ENCODE measurements around the gene MAP2K6.

MAP2K6 gene

DNA sequence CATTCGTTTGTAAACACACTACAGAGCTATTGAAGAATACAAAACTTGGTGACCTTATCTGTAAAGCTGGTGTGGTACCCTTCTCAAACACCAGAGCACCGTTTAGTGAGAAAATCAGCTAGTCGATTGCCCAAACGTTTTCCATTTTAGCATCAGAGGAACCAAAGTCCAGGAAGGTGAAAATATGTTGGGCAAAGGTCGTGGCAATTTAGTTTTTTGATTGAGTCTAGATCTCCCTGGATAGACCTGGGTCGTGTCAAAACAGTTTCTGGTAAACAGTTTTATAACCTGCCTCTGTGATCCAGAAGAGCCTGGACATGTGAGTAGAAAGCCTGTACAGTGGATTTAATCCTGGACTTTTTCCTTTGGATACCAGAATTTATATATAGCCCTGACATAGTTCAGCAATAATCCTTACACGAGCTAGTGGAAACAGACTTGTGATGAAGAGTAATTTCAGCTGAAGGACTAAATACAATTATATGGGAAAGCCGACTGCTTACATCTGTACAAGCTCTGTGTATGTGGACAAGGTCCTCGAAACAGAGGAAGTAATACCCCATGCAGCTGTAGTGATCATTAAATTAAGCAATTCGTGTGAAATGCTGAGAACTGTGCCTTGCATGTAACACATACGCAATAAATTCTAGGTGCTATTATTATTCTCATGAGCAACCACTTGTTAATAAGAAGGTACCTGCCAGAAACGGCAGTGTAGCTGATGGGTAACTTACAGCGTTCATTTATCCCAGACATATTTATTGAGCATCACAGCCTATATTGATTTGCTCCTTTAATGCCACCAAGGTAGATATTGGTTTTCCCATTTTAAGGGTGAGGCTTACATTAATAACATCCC lies 72.5 kb downstream of the MAP2K6 start:
- Histone ChIP-seq H3K4me1 (ENCODE audit: control insufficient read depth, insufficient read depth, low read length) (no peaks in the 10 kb centered on the region), H3K36me3 (ENCODE audit: control insufficient read depth, insufficient read depth, low read length) (no peaks in the 10 kb centered on the region), H3K27me3 (ENCODE audit: control insufficient read depth, insufficient read depth, low read length) (no peaks in the 10 kb centered on the region), H3K9ac (ENCODE audit: low read length) (no peak overlapping the region), H3K4me3 (ENCODE audit: low read length) (no peak overlapping the region), H3K27ac (ENCODE audit: low read depth, low read length) (no peak overlapping the region)

DNA sequence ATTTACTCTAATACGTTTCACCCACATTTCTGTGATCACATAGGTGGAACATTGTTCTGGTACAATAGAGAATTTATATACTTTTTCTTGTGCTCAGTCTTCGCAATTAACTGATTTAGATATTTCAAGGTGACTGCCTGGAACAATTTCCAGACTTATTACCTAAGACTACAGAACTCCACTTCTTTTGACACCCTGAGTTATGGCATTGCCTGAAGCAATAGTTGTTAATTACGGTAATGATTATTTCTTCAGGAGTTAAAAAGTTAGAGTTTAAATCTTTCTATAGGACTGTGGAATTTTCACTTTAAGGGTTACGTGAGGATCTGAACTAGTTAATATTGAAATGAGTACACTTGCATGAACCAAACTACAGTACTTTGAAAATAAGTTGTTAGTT lies 74.8 kb downstream of the MAP2K6 start:
- H3K4me1 ChIP-seq (ENCODE audit: control insufficient read depth, insufficient read depth, low read length): no peaks in the 10 kb centered on the region
- H3K4me3 ChIP-seq (ENCODE audit: low read length): no peak overlapping the region
- no peak overlapping the region for H3K27ac ChIP-seq (ENCODE audit: low read depth, low read length)

GRCh38 chr17:69492410-69493071 lies 78.0 kb downstream of the MAP2K6 start:
- Histone ChIP-seq H3K36me3 (ENCODE audit: control insufficient read depth, insufficient read depth, low read length) (no peaks in the 10 kb centered on the region), H3K9ac (ENCODE audit: low read length) (no peak overlapping the region), H3K27me3 (ENCODE audit: control insufficient read depth, insufficient read depth, low read length) (no peaks in the 10 kb centered on the region), H3K27ac (ENCODE audit: low read depth, low read length) (no peak overlapping the region), H3K4me3 (ENCODE audit: low read length) (no peak overlapping the region), H3K4me1 (ENCODE audit: control insufficient read depth, insufficient read depth, low read length) (no peaks in the 10 kb centered on the region)

More for the DNA sequence above, 74.8 kb downstream of the MAP2K6 start:
- H3K9ac ChIP-seq (ENCODE audit: low read length): no peak overlapping the region
- no peaks in the 10 kb centered on the region for H3K36me3 ChIP-seq (ENCODE audit: control insufficient read depth, insufficient read depth, low read length)
- H3K27me3 ChIP-seq (ENCODE audit: control insufficient read depth, insufficient read depth, low read length): no peaks in the 10 kb centered on the region

DNA sequence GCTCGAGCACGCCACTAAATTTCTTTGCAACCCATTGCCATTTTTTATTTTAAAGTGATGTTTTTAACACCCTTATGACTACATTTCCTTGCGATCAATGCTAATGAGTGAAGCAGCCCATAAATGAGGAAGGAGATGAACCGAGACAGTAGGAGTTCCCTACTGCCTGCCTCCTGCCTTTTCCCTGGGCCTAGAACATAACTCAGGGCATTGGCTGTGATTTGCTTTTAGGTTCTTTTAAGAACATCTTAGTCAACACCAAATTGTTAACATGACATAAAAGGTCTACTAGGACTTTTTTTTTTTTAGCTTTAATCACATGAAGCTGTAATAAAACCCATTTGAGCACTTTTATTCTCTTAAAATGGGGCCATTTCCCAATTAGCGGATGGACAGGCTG lies 81.3 kb downstream of the MAP2K6 start:
- Histone ChIP-seq H3K36me3 (ENCODE audit: control insufficient read depth, insufficient read depth, low read length) (no peaks in the 10 kb centered on the region), H3K9ac (ENCODE audit: low read length) (no peak overlapping the region), H3K27ac (ENCODE audit: low read depth, low read length) (no peak overlapping the region), H3K4me1 (ENCODE audit: control insufficient read depth, insufficient read depth, low read length) (no peaks in the 10 kb centered on the region), H3K4me3 (ENCODE audit: low read length) (no peak overlapping the region), H3K27me3 (ENCODE audit: control insufficient read depth, insufficient read depth, low read length) (no peaks in the 10 kb centered on the region)

GRCh38 chr17:69497161-69497560 lies 82.7 kb downstream of the MAP2K6 start:
- no peaks in the 10 kb centered on the region for H3K27me3 ChIP-seq (ENCODE audit: control insufficient read depth, insufficient read depth, low read length)
- no peak overlapping the region for H3K4me3 ChIP-seq (ENCODE audit: low read length)
- H3K4me1 ChIP-seq (ENCODE audit: control insufficient read depth, insufficient read depth, low read length): peaks cover 5% of the 10 kb centered on the region
- H3K27ac ChIP-seq (ENCODE audit: low read depth, low read length): no peak overlapping the region
- H3K36me3 ChIP-seq (ENCODE audit: control insufficient read depth, insufficient read depth, low read length): no peaks in the 10 kb centered on the region
- H3K9ac ChIP-seq (ENCODE audit: low read length): no peak overlapping the region

- peaks cover 5% of the 10 kb centered on the region for H3K4me1 ChIP-seq (ENCODE audit: control insufficient read depth, insufficient read depth, low read length)
- H3K27ac ChIP-seq (ENCODE audit: low read depth, low read length): no peak overlapping the region
- no peaks in the 10 kb centered on the region for H3K27me3 ChIP-seq (ENCODE audit: control insufficient read depth, insufficient read depth, low read length)
- no peaks in the 10 kb centered on the region for H3K36me3 ChIP-seq (ENCODE audit: control insufficient read depth, insufficient read depth, low read length)
- no peak overlapping the region for H3K9ac ChIP-seq (ENCODE audit: low read length)
- H3K4me3 ChIP-seq (ENCODE audit: low read length): no peak overlapping the region
Observed at GRCh38 chr17:69499318-69499717, 84.8 kb downstream of the MAP2K6 start.

DNA sequence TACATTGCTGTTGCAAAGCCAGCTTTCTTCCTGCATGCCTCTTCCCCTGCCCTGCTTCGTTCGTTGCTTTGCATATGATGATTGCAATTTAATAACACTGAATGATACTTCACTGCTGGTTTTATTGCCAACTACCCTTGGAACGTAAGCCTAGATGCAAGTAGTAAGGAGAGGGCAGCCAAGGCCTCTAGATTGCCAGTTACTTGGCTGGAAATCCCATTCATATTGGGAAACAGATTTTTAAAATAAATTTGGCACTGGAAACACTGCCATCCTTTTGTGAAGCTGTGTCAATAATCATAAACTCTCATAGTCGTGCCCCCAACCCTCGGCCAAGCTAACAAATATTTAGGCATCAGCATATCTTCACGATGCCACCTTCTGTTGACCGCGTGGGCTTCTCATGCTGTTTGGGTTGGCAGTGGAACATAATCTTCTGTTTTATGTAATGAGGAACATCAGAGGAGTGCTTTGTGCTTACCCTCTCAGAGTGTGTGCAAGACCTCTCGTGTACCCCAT lies 86.5 kb downstream of the MAP2K6 start:
- Histone ChIP-seq H3K27ac (ENCODE audit: low read depth, low read length) (peak overlapping the region; percentile 10), H3K4me1 (ENCODE audit: control insufficient read depth, insufficient read depth, low read length) (peaks cover 5% of the 10 kb centered on the region), H3K27me3 (ENCODE audit: control insufficient read depth, insufficient read depth, low read length) (no peaks in the 10 kb centered on the region), H3K4me3 (ENCODE audit: low read length) (peak overlapping the region; percentile 63), H3K9ac (ENCODE audit: low read length) (no peak overlapping the region), H3K36me3 (ENCODE audit: control insufficient read depth, insufficient read depth, low read length) (no peaks in the 10 kb centered on the region)

GRCh38 chr17:69501591-69502468 lies 87.3 kb downstream of the MAP2K6 start:
- H3K4me1 ChIP-seq (ENCODE audit: control insufficient read depth, insufficient read depth, low read length): peaks cover 5% of the 10 kb centered on the region
- no peaks in the 10 kb centered on the region for H3K27me3 ChIP-seq (ENCODE audit: control insufficient read depth, insufficient read depth, low read length)
- no peak overlapping the region for H3K9ac ChIP-seq (ENCODE audit: low read length)
- H3K27ac ChIP-seq (ENCODE audit: low read depth, low read length): peak overlapping the region; percentile 33
- no peaks in the 10 kb centered on the region for H3K36me3 ChIP-seq (ENCODE audit: control insufficient read depth, insufficient read depth, low read length)
- peak overlapping the region; percentile 63 for H3K4me3 ChIP-seq (ENCODE audit: low read length)

DNA sequence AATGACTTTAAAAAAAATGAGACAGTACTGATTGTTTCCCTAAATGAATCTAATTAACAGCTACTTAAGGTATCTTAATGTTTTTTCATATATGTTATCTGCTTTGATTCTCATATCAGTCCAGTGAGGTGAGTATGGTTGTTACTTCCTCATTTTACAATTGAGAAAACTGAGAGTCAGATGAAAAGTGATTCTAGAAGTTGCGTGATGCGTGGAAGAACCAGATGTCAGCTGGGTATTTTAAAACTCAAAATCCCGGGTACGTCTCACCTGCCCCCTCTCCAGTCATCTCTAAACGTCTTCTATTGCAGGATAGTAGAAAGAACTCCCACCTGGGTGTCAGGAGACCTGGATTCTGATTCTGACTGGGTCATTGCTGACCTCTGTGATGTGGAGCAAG lies 89.2 kb downstream of the MAP2K6 start:
- Histone ChIP-seq H3K4me3 (ENCODE audit: low read length) (no peak overlapping the region), H3K36me3 (ENCODE audit: control insufficient read depth, insufficient read depth, low read length) (no peaks in the 10 kb centered on the region), H3K4me1 (ENCODE audit: control insufficient read depth, insufficient read depth, low read length) (peaks cover 5% of the 10 kb centered on the region), H3K27ac (ENCODE audit: low read depth, low read length) (no peak overlapping the region), H3K9ac (ENCODE audit: low read length) (no peak overlapping the region), H3K27me3 (ENCODE audit: control insufficient read depth, insufficient read depth, low read length) (no peaks in the 10 kb centered on the region)

DNA sequence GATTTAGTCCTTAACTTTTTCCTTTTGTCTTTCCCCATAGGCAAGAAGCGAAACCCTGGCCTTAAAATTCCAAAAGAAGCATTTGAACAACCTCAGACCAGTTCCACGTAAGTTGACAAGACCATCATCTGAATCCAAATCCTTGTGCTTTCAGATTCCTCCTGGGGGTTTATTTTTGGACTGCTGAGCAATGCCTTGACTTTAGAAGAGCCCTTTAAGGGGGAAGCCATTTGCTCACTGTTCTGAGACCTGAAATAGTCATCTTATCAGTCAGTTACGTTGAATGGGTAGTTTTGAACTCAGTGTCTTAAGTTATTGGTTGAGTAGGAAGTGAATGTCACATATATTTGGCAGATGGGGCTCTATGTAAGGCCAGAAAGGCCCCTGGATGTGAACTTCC lies 91.2 kb downstream of the MAP2K6 start:
- Histone ChIP-seq H3K27ac (ENCODE audit: low read depth, low read length) (no peak overlapping the region), H3K27me3 (ENCODE audit: control insufficient read depth, insufficient read depth, low read length) (no peaks in the 10 kb centered on the region), H3K4me1 (ENCODE audit: control insufficient read depth, insufficient read depth, low read length) (peaks cover 5% of the 10 kb centered on the region), H3K9ac (ENCODE audit: low read length) (no peak overlapping the region), H3K36me3 (ENCODE audit: control insufficient read depth, insufficient read depth, low read length) (no peaks in the 10 kb centered on the region), H3K4me3 (ENCODE audit: low read length) (no peak overlapping the region)

GRCh38 chr17:69506489-69506888 lies 92.0 kb downstream of the MAP2K6 start:
- Histone ChIP-seq H3K4me3 (ENCODE audit: low read length) (no peak overlapping the region), H3K27me3 (ENCODE audit: control insufficient read depth, insufficient read depth, low read length) (no peaks in the 10 kb centered on the region), H3K36me3 (ENCODE audit: control insufficient read depth, insufficient read depth, low read length) (no peaks in the 10 kb centered on the region), H3K9ac (ENCODE audit: low read length) (no peak overlapping the region), H3K4me1 (ENCODE audit: control insufficient read depth, insufficient read depth, low read length) (peaks cover 3% of the 10 kb centered on the region), H3K27ac (ENCODE audit: low read depth, low read length) (no peak overlapping the region)

GRCh38 chr17:69508814-69509213 lies 94.3 kb downstream of the MAP2K6 start:
- Histone ChIP-seq H3K27me3 (ENCODE audit: control insufficient read depth, insufficient read depth, low read length) (no peaks in the 10 kb centered on the region), H3K9ac (ENCODE audit: low read length) (no peak overlapping the region), H3K27ac (ENCODE audit: low read depth, low read length) (no peak overlapping the region), H3K4me1 (ENCODE audit: control insufficient read depth, insufficient read depth, low read length) (no peaks in the 10 kb centered on the region), H3K36me3 (ENCODE audit: control insufficient read depth, insufficient read depth, low read length) (no peaks in the 10 kb centered on the region), H3K4me3 (ENCODE audit: low read length) (no peak overlapping the region)

All from rectal smooth muscle tissue (tissue), 1 donor.